CD4-positive, alpha-beta memory T cell (primary cell): ENCODE results near the gene SMURF2. TPM values are rescaled to one million over a fixed set of nuclear protein-coding genes. Genes with fewer than 3 reads are reported as not detected.

Experiments
- CTCF ChIA-PET: fragments of 350-600 bp; sonication (Branson Sonifier 250); formaldehyde crosslinking; loops from one replicate; lab custom pipeline; 2021; ENCODE audit warnings: inconsistent platforms; ENCODE audit not compliant: partially characterized antibody; lab: Charles Lee
- POLR2A ChIA-PET: fragments of 350-600 bp; sonication (Branson Sonifier 250); formaldehyde crosslinking; loops from one replicate; lab custom pipeline; 2021; ENCODE audit not compliant: partially characterized antibody; lab: Charles Lee
- DNase-seq, 5 donors: peaks; one replicate each; pipeline versions ENCODE4 v3.0.0 to v3.0.0-alpha.2; 2020 to 2022; ENCODE audit warnings: mixed read lengths in 1 of 5
- H3K27ac ChIP-seq: one replicate; pipeline ENCODE4 v1.7.0; 2013; ENCODE audit warnings: low read depth, low read length
- H3K27me3 ChIP-seq: 2 replicates; pipeline ENCODE4 v1.7.0; 2013; ENCODE audit warnings: mild to moderate bottlenecking, low read length, moderate library complexity; ENCODE audit not compliant: insufficient read depth
- H3K36me3 ChIP-seq: 2 replicates; pipeline ENCODE4 v1.7.0; 2013; ENCODE audit warnings: mild to moderate bottlenecking, low read length, moderate library complexity; ENCODE audit not compliant: insufficient read depth
- H3K4me1 ChIP-seq: 2 replicates; pipeline ENCODE4 v1.7.0; 2013; ENCODE audit warnings: mild to moderate bottlenecking, low read length, moderate library complexity; ENCODE audit not compliant: insufficient read depth
- H3K4me3 ChIP-seq, 2 donors: one replicate each; pipeline ENCODE4 v1.7.0; 2013; ENCODE audit warnings: low read length in 2 of 2, mild to moderate bottlenecking in 1 of 2
- H3K9me3 ChIP-seq, 2 donors: one replicate each; pipeline ENCODE4 v1.7.0; 2013; ENCODE audit warnings: low read length in 2 of 2, control low read depth in 1 of 2; ENCODE audit not compliant: control insufficient read depth in 1 of 2
- H3K27ac Mint-ChIP-seq, 7 donors: one replicate each; pipeline ENCODE4 v1.8.0; 2020 to 2021; ENCODE audit warnings: mixed read lengths in 7 of 7, mild to moderate bottlenecking in 6 of 7, inconsistent platforms in 3 of 7, moderate library complexity in 3 of 7
- H3K27me3 Mint-ChIP-seq, 2 donors: one replicate each; pipeline ENCODE4 v1.8.0; 2020 to 2021; ENCODE audit warnings: mixed read lengths in 2 of 2
- H3K36me3 Mint-ChIP-seq, 2 donors: one replicate each; pipeline ENCODE4 v1.8.0; 2020 to 2021; ENCODE audit warnings: mixed read lengths in 2 of 2, inconsistent platforms in 1 of 2, mild to moderate bottlenecking in 1 of 2
- H3K4me1 Mint-ChIP-seq, 4 donors: one replicate each; pipeline ENCODE4 v1.8.0; 2020 to 2021; ENCODE audit warnings: mixed read lengths in 4 of 4, mild to moderate bottlenecking in 1 of 4
- H3K4me3 Mint-ChIP-seq, 8 donors: one replicate each; pipeline ENCODE4 v1.8.0; 2020 to 2021; ENCODE audit warnings: mixed read lengths in 8 of 8, mild to moderate bottlenecking in 7 of 8, moderate library complexity in 6 of 8, inconsistent platforms in 3 of 8
- H3K9me3 Mint-ChIP-seq, 8 donors: one replicate each; pipeline ENCODE4 v1.8.0; 2020 to 2021; ENCODE audit warnings: mixed read lengths in 8 of 8, mild to moderate bottlenecking in 5 of 8, inconsistent platforms in 3 of 8, moderate library complexity in 1 of 8
- intact Hi-C: fragments of 100-400 bp; cut with micrococcal nuclease; formaldehyde crosslinking; loops from one replicate; pipeline ENCODE4 v1.15.1; 2023
- microRNA-seq: library from miRNA; unstranded; fragments of <30 nt; microRNA quantifications from one replicate; pipeline ENCODE4 v1.2.0, GENCODE V29; 2021; ENCODE audit warnings: borderline replicate concordance, borderline number of aligned reads, borderline microRNAs expressed, mixed read lengths
- polyA plus RNA-seq, 2 donors: library from polyadenylated mRNA; unstranded; fragments of 300-500 nt; fragmentation: Illumina TruSeq; gene quantifications; one replicate each; pipeline ENCODE4 v1.2.3, GENCODE V29; 2021
- total RNA-seq, 2 experiments: library from RNA; stranded (reverse); gene quantifications; one replicate each; pipeline ENCODE4 v1.2.3, GENCODE V29; 2021

SMURF2 gene
- total and polyA plus RNA-seq, 4 experiments from 2014 or later, result 4.9 to 35.0 (median 20.3) TPM

GRCh38 chr17:64496786-64497564 lies 165.1 kb downstream of the SMURF2 start, which contains the start of gene POLG2:
TSS of gene POLG2 (minus strand) at chr17:64497054. CDS start at chr17:64496968, 86 bp downstream.
- peak within 1 kb of the TSS; percentile 79 for H3K27ac ChIP-seq
- ChIA-PET CTCF (interaction anchor here (1.0 to 3.2 kb wide), 9 partner anchors 8 to 190 kb away, joined by 3 to 23 read pairs (median 5); partner anchors contain the start of genes CEP95 and DDX5), POLR2A (interaction anchor here (0.5 to 5.2 kb wide), 21 partner anchors 9 to 648 kb away, joined by 3 to 330 read pairs (median 5); partner anchors contain the start of genes CEP95, DDX5 and SMURF2)
- H3K4me3 Mint-ChIP-seq, result peak within 1 kb of the TSS; percentile 100
- peaks cover 50 to 91% (median 67%) of the 10 kb centered on the region in 4 donors for H3K4me1 Mint-ChIP-seq
- peak within 1 kb of the TSS; percentile 90 to 93 for H3K4me3 ChIP-seq
- peaks cover 0 to 31% (median 0%) of the 10 kb centered on the region in 8 donors for H3K9me3 Mint-ChIP-seq
- H3K27ac Mint-ChIP-seq, result peak within 1 kb of the TSS; percentile 98 to 100 (median 99)
- no peaks in the 10 kb centered on the region for H3K27me3 ChIP-seq
- intact Hi-C loops, result loop anchor here (1.0 to 10.0 kb wide), 4 partner anchors 9 to 480 kb away; partner anchors contain the start of genes CEP95, DDX5 and TEX2
- H3K36me3 ChIP-seq, result peaks cover 43% of the 10 kb centered on the region
- no peaks in the 10 kb centered on the region for H3K9me3 ChIP-seq
- peak; percentile 95 to 96 (median 95) for DNase-seq
- H3K27me3 Mint-ChIP-seq, result no peaks in the 10 kb centered on the region
- peaks cover 80% of the 10 kb centered on the region for H3K4me1 ChIP-seq
- H3K36me3 Mint-ChIP-seq, result peaks cover 36 to 65% of the 10 kb centered on the region in 2 donors

GRCh38 chr17:64496348-64496785 lies 165.7 kb downstream of the SMURF2 start:
- CTCF ChIA-PET, result interaction anchor here (1.0 to 3.2 kb wide), 8 partner anchors 8 to 190 kb away, joined by 3 to 23 read pairs (median 4); partner anchors contain the start of genes CEP95 and DDX5
- H3K27me3 ChIP-seq, result no peaks in the 10 kb centered on the region
- peaks cover 75% of the 10 kb centered on the region for H3K4me1 ChIP-seq
- H3K27ac ChIP-seq, result peak overlapping the region; percentile 79
- intact Hi-C loops, result loop anchor here (5.0 to 10.0 kb wide), 2 partner anchors 152 to 479 kb away; no protein-coding TSS in a partner anchor
- DNase-seq, result peak in 3 of 5 donors; percentile 8 to 43 (median 22)
- H3K27me3 Mint-ChIP-seq, result no peaks in the 10 kb centered on the region
- H3K4me3 ChIP-seq, result peak overlapping the region; percentile 90 to 93
- H3K9me3 ChIP-seq, result no peaks in the 10 kb centered on the region
- peaks cover 0 to 26% (median 0%) of the 10 kb centered on the region in 8 donors for H3K9me3 Mint-ChIP-seq
- H3K4me1 Mint-ChIP-seq, result peaks cover 45 to 88% (median 61%) of the 10 kb centered on the region in 4 donors
- H3K4me3 Mint-ChIP-seq, result peak overlapping the region; percentile 100
- peak overlapping the region; percentile 98 to 100 (median 99) for H3K27ac Mint-ChIP-seq
- H3K36me3 Mint-ChIP-seq, result peaks cover 33 to 63% of the 10 kb centered on the region in 2 donors
- POLR2A ChIA-PET, result interaction anchor here (0.8 to 5.2 kb wide), 18 partner anchors 10 to 350 kb away, joined by 3 to 330 read pairs (median 7); partner anchors contain the start of genes CEP95, DDX5 and SMURF2
- H3K36me3 ChIP-seq, result peaks cover 38% of the 10 kb centered on the region

Small RNA genes within 50 kb of the gene (microRNA-seq; reads per million reads assigned to microRNA genes)
- gene MIR3064, result 3.4 reads per million, percentile 14 among the genes with 10 or more reads in this experiment
- not detected for gene MIR5047

Other genes starting within 250 kb of the SMURF2 start
- gene MILR1, start 213.2 kb downstream of the SMURF2 start, total RNA-seq, result under 1 TPM; 0.55 to 0.90 TPM
- not detected for gene MILR1, start 213.2 kb downstream of the SMURF2 start, polyA plus RNA-seq
- gene POLG2, start 165.3 kb downstream of the SMURF2 start, total RNA-seq, result 10 to 100 TPM; 57.4 to 60.0 TPM
- gene POLG2, start 165.3 kb downstream of the SMURF2 start, polyA plus RNA-seq, result 1 to 10 TPM; 3.0 to 6.7 TPM
- 1,000 to 10,000 TPM; 1,369 to 1,418 TPM for gene DDX5, start 156.0 kb downstream of the SMURF2 start, total RNA-seq
- gene DDX5, start 156.0 kb downstream of the SMURF2 start, polyA plus RNA-seq, result 1,000 to 10,000 TPM; 1,080 to 1,577 TPM
- gene CEP95, start 155.3 kb downstream of the SMURF2 start, total RNA-seq, result 100 to 1,000 TPM; 105 to 108 TPM
- 10 to 100 TPM in 1 of 2 donors, 1 to 10 TPM in 1; 6.4 to 18.5 TPM for gene CEP95, start 155.3 kb downstream of the SMURF2 start, polyA plus RNA-seq